K562 (cell line): ENCODE measurements around the gene PRDM15. TPM values are rescaled to one million over a fixed set of nuclear protein-coding genes. Genes with fewer than 3 reads are reported as not detected.
A peak's percentile ranks its signal among the peaks of the same experiment; 100 is the strongest.

Experiments
- ARHGAP35 ChIP-seq: fragments of 450-650 bp; IDR thresholded peaks from 2 replicates; pipeline ENCODE4 v1.6.1; 2018; ENCODE audit not compliant: partially characterized antibody
- ARID4B ChIP-seq: sonication (generic); formaldehyde crosslinking; IDR thresholded peaks from 2 replicates; pipeline ENCODE4 v1.8.0; 2022; ENCODE audit warnings: mild to moderate bottlenecking, missing genetic modification reagents
- CBX2 ChIP-seq: fragments of 200-600 bp; sonication (generic); IDR thresholded peaks from one replicate; pipeline ENCODE4 v1.6.1; 2012; ENCODE audit warnings: mild to moderate bottlenecking, low read length, inconsistent platforms; ENCODE audit not compliant: insufficient read depth, poor library complexity, severe bottlenecking
- GTF2E2 ChIP-seq: fragments of 200-800 bp; sonication (Bioruptor generic); IDR thresholded peaks from 2 replicates; pipeline ENCODE4 v1.6.1; 2016; ENCODE audit warnings: missing genetic modification characterization, missing compliant biosample characterization
- IRF1 ChIP-seq: sonication (generic); formaldehyde crosslinking; IDR thresholded peaks from 2 replicates; pipeline ENCODE4 v1.8.0; 2022; ENCODE audit warnings: missing genetic modification reagents, mild to moderate bottlenecking, borderline replicate concordance
- PHF20 ChIP-seq: fragments of 450-650 bp; IDR thresholded peaks from 2 replicates; pipeline ENCODE4 v1.6.1; 2018; ENCODE audit not compliant: partially characterized antibody
- PRDM10 ChIP-seq: fragments of 450-650 bp; IDR thresholded peaks from 2 replicates; pipeline ENCODE4 v1.6.1; 2018; ENCODE audit not compliant: partially characterized antibody
- SETDB1 ChIP-seq: IDR thresholded peaks from one replicate; pipeline ENCODE4 v1.6.1; 2012; ENCODE audit warnings: low read length, control low read depth, inconsistent platforms
- SIN3A ChIP-seq, 2 experiments: fragments of 150-350 bp in 1 of 2; IDR thresholded peaks; 2 replicates each; pipeline ENCODE4 v1.6.1; 2011 to 2016; ENCODE audit warnings: borderline replicate concordance in 2 of 2, low read depth in 2 of 2, low read length in 2 of 2, mild to moderate bottlenecking in 2 of 2, moderate library complexity in 2 of 2; ENCODE audit not compliant: control insufficient read depth in 1 of 2
- SMARCA5 ChIP-seq: fragments of 450-650 bp; IDR thresholded peaks from 2 replicates; pipeline ENCODE4 v1.6.1; 2016
- TRIM25 ChIP-seq: fragments of 450-650 bp; IDR thresholded peaks from 2 replicates; pipeline ENCODE4 v1.7.0; 2016; ENCODE audit warnings: borderline replicate concordance
- TSC22D4 ChIP-seq: fragments of 450-650 bp; IDR thresholded peaks from 2 replicates; pipeline ENCODE4 v1.6.1; 2016; ENCODE audit warnings: missing genetic modification characterization, missing biosample characterization, control low read depth
- ZNF507 ChIP-seq: conservative IDR thresholded peaks from 2 replicates; pipeline ENCODE4 v1.6.1; 2017; ENCODE audit warnings: missing genetic modification characterization, missing compliant biosample characterization
- ZNF75A ChIP-seq: fragments of 450-650 bp; formaldehyde crosslinking; IDR thresholded peaks from 2 replicates; pipeline ENCODE4 v1.4.0; 2020; ENCODE audit warnings: mild to moderate bottlenecking
- polyA plus RNA-seq, 8 experiments: library from polyadenylated mRNA; depleted of rRNA in 4 of 8; stranded (reverse) in 5 of 8; unstranded in 3 of 8; fragments of >200 nt; fragmentation: Nextera tagmentation in 2 of 8; fragmentation: Illumina TruSeq in 1 of 8; extraction: Ambion mirVana in 2 of 8; extraction: Trizol in 1 of 8; gene quantifications; 2 replicates each; pipeline versions ENCODE4 v1.2.1 to v1.2.3, GENCODE V29; 2011 to 2014; ENCODE audit warnings: inconsistent platforms in 1 of 8, missing spikeins in 1 of 8
- total RNA-seq, 7 experiments: library from RNA; depleted of rRNA in 6 of 7; stranded (reverse); fragments of >200 nt in 6 of 7; fragmentation: Illumina TruSeq in 2 of 7; extraction: Trizol in 2 of 7; gene quantifications; 2 replicates each; pipeline versions ENCODE4 v1.2.1 to v1.2.3, GENCODE V29; 2011 to 2021; ENCODE audit warnings: low replicate concordance in 1 of 7
- TF ChIP-seq, protein P1 (sequence below), 2 experiments: fragments of 450-650 bp; IDR thresholded peaks; 2 replicates each; pipeline ENCODE4 v1.6.1; 2016

PRDM15 gene
- total and polyA plus RNA-seq, 9 of the 15 experiments (the other 6 are each of a cell fraction or from before 2014, with no cell fraction given): 0.93 to 9.2 (median 6.2) TPM

GRCh38 chr21:41830145-41830707 lies 48.9 kb downstream of the PRDM15 start (continued):
- TF ChIP-seq PRDM10 (peak; percentile 8), GTF2E2 (tag) (no peak), ZNF75A (CRISPR knock-in tag) (no peak), IRF1 (CRISPR knock-in tag) (no peak), ZNF507 (tag) (no peak), SMARCA5 (peak; percentile 16; the same call in 1 of the 2 replicates), ARID4B (CRISPR knock-in tag) (no peak), TRIM25 (peak; percentile 34; the same call in 1 of the 2 replicates), SIN3A (IDR thresholded peaks at IDR 0.05; ENCODE audit: borderline replicate concordance in 2 of 2, control insufficient read depth in 1 of 2, low read depth in 2 of 2, low read length in 2 of 2) (no peak), SETDB1 (no peak), CBX2 (no peak), TSC22D4 (tag) (peak; percentile 83; the same call in 1 of the 2 replicates), ARHGAP35 (peak; percentile 27), PHF20 (peak; percentile 61)
- TF ChIP-seq, protein P1, sequence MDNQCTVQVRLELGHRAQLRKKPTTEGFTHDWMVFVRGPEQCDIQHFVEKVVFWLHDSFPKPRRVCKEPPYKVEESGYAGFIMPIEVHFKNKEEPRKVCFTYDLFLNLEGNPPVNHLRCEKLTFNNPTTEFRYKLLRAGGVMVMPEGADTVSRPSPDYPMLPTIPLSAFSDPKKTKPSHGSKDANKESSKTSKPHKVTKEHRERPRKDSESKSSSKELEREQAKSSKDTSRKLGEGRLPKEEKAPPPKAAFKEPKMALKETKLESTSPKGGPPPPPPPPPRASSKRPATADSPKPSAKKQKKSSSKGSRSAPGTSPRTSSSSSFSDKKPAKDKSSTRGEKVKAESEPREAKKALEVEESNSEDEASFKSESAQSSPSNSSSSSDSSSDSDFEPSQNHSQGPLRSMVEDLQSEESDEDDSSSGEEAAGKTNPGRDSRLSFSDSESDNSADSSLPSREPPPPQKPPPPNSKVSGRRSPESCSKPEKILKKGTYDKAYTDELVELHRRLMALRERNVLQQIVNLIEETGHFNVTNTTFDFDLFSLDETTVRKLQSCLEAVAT (IDR thresholded peaks at IDR 0.05): peak in 1 of 2 experiments; percentile 53; a peak in 1 of 4 replicates
